HG03039 (cell line): ENCODE results near the gene EPOP.

Experiments used
- ATAC-seq: cut with Tn5 transposase; IDR thresholded peaks from one replicate; pipeline ENCODE4 v1.9.1; 2021; ENCODE audit warnings: mild to moderate bottlenecking, moderate library complexity; ENCODE audit not compliant: unreplicated experiment

The EPOP gene

GRCh38 chr17:38706505-38707216, 31.9 kb upstream of the EPOP start:
- ATAC-seq = no peak

- ATAC-seq = no peak
These were observed 31.2 kb upstream of the EPOP start for GRCh38 chr17:38705803-38706504.

GRCh38 chr17:38705523-38705802, 30.7 kb upstream of the EPOP start:
- ATAC-seq = no peak

GRCh38 chr17:38704606-38705522, 30.1 kb upstream of the EPOP start, which contains the start of gene MLLT6:
TSS of gene MLLT6 (plus strand) at chr17:38705273. CDS start at chr17:38705633, 360 bp downstream.
- no peak for ATAC-seq

- ATAC-seq = no peak
These were observed 29.2 kb upstream of the EPOP start for GRCh38 chr17:38703742-38704605.

GRCh38 chr17:38702916-38703741, 28.4 kb upstream of the EPOP start:
- no peak for ATAC-seq

GRCh38 chr17:38702166-38702915, 27.6 kb upstream of the EPOP start:
- ATAC-seq = peak; percentile 24

GRCh38 chr17:38701504-38702165, 26.9 kb upstream of the EPOP start:
- peak; percentile 22 for ATAC-seq

GRCh38 chr17:38698760-38699159, 24.0 kb upstream of the EPOP start:
- no peak for ATAC-seq

GRCh38 chr17:38697061-38697820, 22.5 kb upstream of the EPOP start:
- ATAC-seq = no peak

GRCh38 chr17:38693700-38694329, 19.1 kb upstream of the EPOP start:
- no peak for ATAC-seq

- ATAC-seq = no peak
These were observed 16.4 kb upstream of the EPOP start for GRCh38 chr17:38691154-38691553.

- no peak for ATAC-seq
These were observed 15.6 kb upstream of the EPOP start for GRCh38 chr17:38690386-38690785.

- no peak for ATAC-seq
These were observed 12.5 kb upstream of the EPOP start for GRCh38 chr17:38687286-38687685.

GRCh38 chr17:38685491-38685890, 10.7 kb upstream of the EPOP start:
- no peak for ATAC-seq

GRCh38 chr17:38681096-38681495, 6.3 kb upstream of the EPOP start:
- no peak for ATAC-seq

- ATAC-seq = no peak
These were observed 3.1 kb upstream of the EPOP start for GRCh38 chr17:38677819-38678218.
